Uterus (tissue), 4 donors: ENCODE data around the gene PPM1J. TPM values are rescaled to one million over a fixed set of nuclear protein-coding genes. Genes with fewer than 3 reads are reported as not detected.
"Not testable (repeated sequence)": the region's sequence is repeated elsewhere in the genome, so short reads cannot be mapped to it uniquely, and the experiment has no call there.

ENCODE experiments used
- DNase-seq, 2 donors: peaks; one replicate each; pipeline ENCODE4 v3.0.0-alpha.2; 2019 to 2020
- H3K27ac ChIP-seq, 2 donors: fragments of 200-600 bp; sonication (generic); 1 replicate in 1 of 2; 2 replicates in 1 of 2; pipeline ENCODE4 v1.5.1; 2016 to 2018
- H3K27me3 ChIP-seq, 2 donors: fragments of 200-600 bp; sonication (generic); one replicate each; pipeline ENCODE4 v1.5.1; 2018 to 2019; ENCODE audit warnings: control low read depth in 1 of 2
- H3K36me3 ChIP-seq, 2 donors: fragments of 200-600 bp; sonication (generic); one replicate each; pipeline ENCODE4 v1.5.1; 2019; ENCODE audit warnings: control low read depth in 1 of 2
- H3K4me1 ChIP-seq, 2 donors: fragments of 200-600 bp; sonication (generic); one replicate each; pipeline ENCODE4 v1.5.1; 2018 to 2019; ENCODE audit warnings: control low read depth in 1 of 2
- H3K4me3 ChIP-seq, 2 donors: fragments of 200-600 bp; sonication (generic); 1 replicate in 1 of 2; 2 replicates in 1 of 2; pipeline ENCODE4 v1.5.1; 2018 to 2019; ENCODE audit warnings: mild to moderate bottlenecking in 1 of 2
- H3K9me3 ChIP-seq, 2 donors: fragments of 200-600 bp; sonication (generic); one replicate each; pipeline ENCODE4 v1.5.1; 2019; ENCODE audit warnings: control low read depth in 1 of 2
- POLR2A ChIP-seq, 2 donors: fragments of 450-650 bp; IDR thresholded peaks; one replicate each; pipeline ENCODE4 v1.6.1; 2016; ENCODE audit warnings: antibody characterized with exemption in 2 of 2, mild to moderate bottlenecking in 1 of 2, moderate library complexity in 1 of 2
- intact Hi-C: fragments of 100-400 bp; cut with DNase I; formaldehyde crosslinking; loops from one replicate; pipeline ENCODE4 v1.15.1; 2023; ENCODE audit warnings: low total_unique reads
- total RNA-seq, 4 donors: library from RNA; depleted of rRNA in 3 of 4; stranded (reverse); fragments of >200 nt in 3 of 4; gene quantifications; one replicate each; pipeline versions ENCODE4 v1.1.0 to v1.2.4, GENCODE V29; 2014 to 2023
- TF ChIP-seq, protein P1 (sequence below), 4 experiments: fragments of 200-600 bp in 2 of 4; fragments of 450-650 bp in 2 of 4; sonication (generic) in 2 of 4; IDR thresholded peaks; one replicate each; pipeline ENCODE4 v1.5.1; 2016 to 2019; ENCODE audit warnings: antibody characterized with exemption in 4 of 4, mild to moderate bottlenecking in 2 of 4, moderate library complexity in 1 of 4
- donor health status: DM: yes; HTN: yes; CAD: no.

Gene PPM1J
- total RNA-seq, 4 donors from 2014 or later: 0.90 to 4.2 (median 2.6) TPM; not detected in 1

DNA sequence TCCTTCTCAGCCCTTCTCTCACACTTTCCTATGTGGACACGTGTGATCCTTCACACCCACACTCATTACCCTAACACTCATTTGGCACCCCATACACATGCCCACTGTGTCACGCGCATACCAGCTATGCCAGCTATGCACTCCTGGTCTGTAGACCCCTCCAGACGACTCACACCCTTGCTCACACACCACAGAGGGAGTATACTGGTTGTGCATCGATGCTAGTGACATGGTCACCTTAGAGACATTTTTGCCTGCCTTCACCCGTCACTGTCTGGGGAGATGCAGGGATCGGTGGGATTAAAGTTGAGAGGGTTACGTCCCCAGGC, 8.3 kb upstream of the PPM1J start:
- no peak for DNase-seq
- intact Hi-C loops: no loop called here
- no peaks in the 10 kb centered on the region for H3K9me3 ChIP-seq
- peaks cover 0 to 6% of the 10 kb centered on the region in 2 donors for H3K4me1 ChIP-seq
- H3K4me3 ChIP-seq: no peak overlapping the region
- no peak for TF ChIP-seq POLR2A (IDR thresholded peaks at IDR 0.05)
- TF ChIP-seq, protein P1, sequence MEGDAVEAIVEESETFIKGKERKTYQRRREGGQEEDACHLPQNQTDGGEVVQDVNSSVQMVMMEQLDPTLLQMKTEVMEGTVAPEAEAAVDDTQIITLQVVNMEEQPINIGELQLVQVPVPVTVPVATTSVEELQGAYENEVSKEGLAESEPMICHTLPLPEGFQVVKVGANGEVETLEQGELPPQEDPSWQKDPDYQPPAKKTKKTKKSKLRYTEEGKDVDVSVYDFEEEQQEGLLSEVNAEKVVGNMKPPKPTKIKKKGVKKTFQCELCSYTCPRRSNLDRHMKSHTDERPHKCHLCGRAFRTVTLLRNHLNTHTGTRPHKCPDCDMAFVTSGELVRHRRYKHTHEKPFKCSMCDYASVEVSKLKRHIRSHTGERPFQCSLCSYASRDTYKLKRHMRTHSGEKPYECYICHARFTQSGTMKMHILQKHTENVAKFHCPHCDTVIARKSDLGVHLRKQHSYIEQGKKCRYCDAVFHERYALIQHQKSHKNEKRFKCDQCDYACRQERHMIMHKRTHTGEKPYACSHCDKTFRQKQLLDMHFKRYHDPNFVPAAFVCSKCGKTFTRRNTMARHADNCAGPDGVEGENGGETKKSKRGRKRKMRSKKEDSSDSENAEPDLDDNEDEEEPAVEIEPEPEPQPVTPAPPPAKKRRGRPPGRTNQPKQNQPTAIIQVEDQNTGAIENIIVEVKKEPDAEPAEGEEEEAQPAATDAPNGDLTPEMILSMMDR (IDR thresholded peaks at IDR 0.05): no peak
- H3K27ac ChIP-seq: peak overlapping the region in 1 of 2 donors; percentile 74
- no peaks in the 10 kb centered on the region for H3K36me3 ChIP-seq
- no peaks in the 10 kb centered on the region for H3K27me3 ChIP-seq

DNA sequence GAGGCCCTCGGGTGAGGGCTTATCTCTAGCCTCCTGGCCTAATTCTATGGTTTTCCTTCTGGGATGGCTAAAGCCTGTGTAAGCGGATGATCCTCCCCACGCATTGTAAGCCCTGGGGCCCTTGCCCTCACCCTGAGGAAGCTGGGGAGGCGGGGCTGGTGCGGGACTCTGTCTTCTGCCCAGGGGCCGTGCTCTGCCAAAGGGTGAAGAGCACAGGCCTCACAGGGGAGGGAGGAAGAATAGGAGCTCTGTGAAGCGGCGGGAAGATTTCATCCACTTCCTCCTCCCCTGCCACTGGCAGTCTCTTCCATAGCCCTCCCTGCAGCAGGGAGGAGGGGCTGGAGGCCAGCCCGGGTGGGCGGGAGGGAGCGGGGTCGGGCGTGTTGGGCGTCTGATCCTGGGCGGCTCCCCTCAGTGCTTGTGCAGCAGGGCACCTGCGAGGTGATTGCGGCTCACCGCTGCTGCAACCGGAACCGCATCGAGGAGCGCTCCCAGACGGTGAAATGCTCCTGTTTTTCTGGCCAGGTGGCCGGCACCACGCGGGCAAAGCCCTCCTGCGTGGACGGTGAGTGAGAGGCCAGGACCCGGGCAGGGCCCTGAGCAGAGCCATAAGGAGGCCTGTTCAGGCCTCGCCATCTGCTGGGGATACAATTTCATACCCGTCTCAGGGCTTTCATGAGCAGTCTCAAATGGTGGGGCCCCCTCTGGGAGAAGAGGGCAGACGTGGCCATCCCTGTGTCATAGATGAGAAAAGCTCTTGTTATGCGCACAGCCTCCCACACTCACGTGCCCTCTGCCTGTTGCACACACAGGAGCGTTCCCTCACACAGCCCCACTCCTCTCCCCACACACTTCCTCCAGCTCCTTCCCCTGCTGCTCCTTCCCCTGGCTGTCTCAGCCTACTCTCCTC, 7.7 kb upstream of the PPM1J start:
- intact Hi-C loops: no loop called here
- peaks cover 0 to 6% of the 10 kb centered on the region in 2 donors for H3K4me1 ChIP-seq
- no peaks in the 10 kb centered on the region for H3K27me3 ChIP-seq
- peak overlapping the region; percentile 16 to 74 for H3K27ac ChIP-seq
- no peaks in the 10 kb centered on the region for H3K36me3 ChIP-seq
- TF ChIP-seq, protein P1 (IDR thresholded peaks at IDR 0.05): no peak
- no peak for TF ChIP-seq POLR2A (IDR thresholded peaks at IDR 0.05)
- no peaks in the 10 kb centered on the region for H3K9me3 ChIP-seq
- peak; percentile 49 to 56 for DNase-seq
- peak overlapping the region in 1 of 2 donors; percentile 23 for H3K4me3 ChIP-seq

DNA sequence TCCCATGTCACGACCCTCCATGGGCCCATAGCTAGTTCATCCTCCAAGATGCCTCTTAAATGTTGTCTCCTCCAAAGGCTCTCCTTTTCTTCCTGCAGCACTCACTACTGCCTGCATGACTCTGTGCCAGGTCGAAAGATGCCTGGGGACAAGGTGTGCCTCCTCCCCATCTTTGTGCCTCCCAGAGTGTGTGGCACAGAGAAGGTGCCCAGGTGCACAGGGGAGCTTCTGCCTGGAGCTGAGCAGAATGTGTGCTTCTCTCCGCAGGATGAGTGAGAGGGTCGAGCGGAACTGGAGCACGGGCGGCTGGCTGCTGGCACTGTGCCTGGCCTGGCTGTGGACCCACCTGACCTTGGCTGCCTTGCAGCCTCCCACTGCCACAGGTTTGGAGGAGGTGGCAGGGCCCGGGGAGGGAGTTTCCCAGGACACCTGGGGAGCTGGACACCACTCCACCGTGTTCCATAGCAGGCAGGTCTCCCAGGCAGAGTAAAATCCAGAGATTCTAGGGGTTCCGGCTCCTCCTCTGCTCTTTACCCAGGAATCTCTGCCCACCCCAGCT, 6.9 kb upstream of the PPM1J start:
- no peak for DNase-seq
- H3K27ac ChIP-seq: peak overlapping the region; percentile 16 to 74
- TF ChIP-seq POLR2A (IDR thresholded peaks at IDR 0.05): no peak
- TF ChIP-seq, protein P1 (IDR thresholded peaks at IDR 0.05): no peak
- H3K27me3 ChIP-seq: no peaks in the 10 kb centered on the region
- H3K4me1 ChIP-seq: peaks cover 0 to 6% of the 10 kb centered on the region in 2 donors
- H3K4me3 ChIP-seq: no peak overlapping the region
- intact Hi-C loops: no loop called here
- no peaks in the 10 kb centered on the region for H3K36me3 ChIP-seq
- no peaks in the 10 kb centered on the region for H3K9me3 ChIP-seq

DNA sequence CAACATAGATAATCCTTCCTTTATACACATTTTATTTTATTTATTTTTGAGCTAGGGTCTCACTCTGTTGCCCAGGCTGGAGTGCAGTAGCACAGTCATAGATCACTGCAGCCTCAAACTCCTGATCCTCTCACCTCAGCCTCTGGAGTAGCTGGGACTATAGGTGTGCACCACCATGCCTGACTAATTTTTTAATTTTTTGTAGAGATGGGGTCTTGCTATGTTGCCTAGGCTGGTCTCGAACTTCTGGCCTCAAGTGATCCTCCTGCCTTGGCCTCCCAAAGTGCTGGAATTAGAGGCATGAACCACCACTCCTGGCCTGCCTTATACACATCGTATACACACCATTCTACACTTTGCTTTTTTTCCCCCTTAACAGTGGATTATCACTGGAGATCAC, 6.2 kb upstream of the PPM1J start:
- H3K9me3 ChIP-seq, H3K27ac ChIP-seq, H3K4me3 ChIP-seq, H3K36me3 ChIP-seq, H3K4me1 ChIP-seq, intact Hi-C loops, DNase-seq, H3K27me3 ChIP-seq: not testable (repeated sequence)

DNA sequence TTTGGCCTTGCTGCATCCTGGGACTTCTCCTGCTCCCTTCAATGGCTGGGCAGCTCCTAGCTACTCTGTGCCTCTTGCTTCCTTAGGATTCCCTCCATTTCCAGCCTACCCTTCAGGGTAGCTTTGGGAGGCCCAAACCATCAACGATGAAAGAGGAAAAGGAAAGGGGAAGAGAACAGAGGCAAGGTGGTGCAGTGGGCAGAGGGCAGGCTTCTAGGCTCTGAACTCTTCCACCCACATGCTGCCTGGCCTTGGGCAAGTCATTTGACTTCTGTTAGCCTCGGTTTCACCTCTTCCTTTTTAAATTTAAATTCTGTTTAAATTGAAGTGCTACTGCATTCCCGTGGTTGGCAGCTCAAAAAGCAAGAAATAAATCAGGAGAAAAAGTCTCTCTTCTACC, 5.7 kb upstream of the PPM1J start:
- H3K4me3 ChIP-seq: no peak overlapping the region
- intact Hi-C loops: no loop called here

More for the DNA sequence above, 5.7 kb upstream of the PPM1J start:
- Histone ChIP-seq H3K27me3 (no peaks in the 10 kb centered on the region), H3K36me3 (no peaks in the 10 kb centered on the region), H3K9me3 (no peaks in the 10 kb centered on the region), H3K27ac (no peak overlapping the region), H3K4me1 (peaks cover 0 to 7% of the 10 kb centered on the region in 2 donors)
- TF ChIP-seq POLR2A (IDR thresholded peaks at IDR 0.05): no peak
- TF ChIP-seq, protein P1 (IDR thresholded peaks at IDR 0.05): no peak
- no peak for DNase-seq
